Progenitor cell of endocrine pancreas (in vitro differentiated cells): ENCODE data around the gene NUDCD3. TPM values are rescaled to one million over a fixed set of nuclear protein-coding genes. Genes with fewer than 3 reads are reported as not detected.

ENCODE experiments used
- DNase-seq: peaks from one replicate; pipeline ENCODE4 v3.0.0; 2021; ENCODE audit warnings: low spot score; ENCODE audit not compliant: unreplicated experiment
- H3K27ac Mint-ChIP-seq: 2 replicates; pipeline ENCODE4 v1.8.0; 2021; ENCODE audit warnings: mild to moderate bottlenecking, moderate library complexity, mixed read lengths
- H3K27me3 Mint-ChIP-seq: 2 replicates; pipeline ENCODE4 v1.8.0; 2021; ENCODE audit warnings: mixed read lengths
- H3K36me3 Mint-ChIP-seq: 2 replicates; pipeline ENCODE4 v1.8.0; 2022; ENCODE audit warnings: mixed read lengths; ENCODE audit not compliant: insufficient read depth
- H3K4me1 Mint-ChIP-seq: 2 replicates; pipeline ENCODE4 v1.8.0; 2021; ENCODE audit warnings: low read depth, mixed read lengths
- H3K4me3 Mint-ChIP-seq: 2 replicates; pipeline ENCODE4 v1.8.0; 2021; ENCODE audit warnings: low read depth, mild to moderate bottlenecking, moderate library complexity, mixed read lengths
- H3K9me3 Mint-ChIP-seq: 2 replicates; pipeline ENCODE4 v1.8.0; 2021; ENCODE audit warnings: low read depth, mixed read lengths
- total RNA-seq: library from RNA; stranded (reverse); gene quantifications from 2 replicates; pipeline ENCODE4 v1.2.1, GENCODE V29; 2021
- TF ChIP-seq, protein P1 (sequence below): fragments of 200-600 bp; sonication (generic); IDR thresholded peaks from one replicate; pipeline ENCODE4 v1.5.0; 2021; ENCODE audit warnings: antibody characterized with exemption, mild to moderate bottlenecking; ENCODE audit not compliant: unreplicated experiment

NUDCD3 gene
- total RNA-seq, 1 donor from 2014 or later, result 89.0 TPM

DNA sequence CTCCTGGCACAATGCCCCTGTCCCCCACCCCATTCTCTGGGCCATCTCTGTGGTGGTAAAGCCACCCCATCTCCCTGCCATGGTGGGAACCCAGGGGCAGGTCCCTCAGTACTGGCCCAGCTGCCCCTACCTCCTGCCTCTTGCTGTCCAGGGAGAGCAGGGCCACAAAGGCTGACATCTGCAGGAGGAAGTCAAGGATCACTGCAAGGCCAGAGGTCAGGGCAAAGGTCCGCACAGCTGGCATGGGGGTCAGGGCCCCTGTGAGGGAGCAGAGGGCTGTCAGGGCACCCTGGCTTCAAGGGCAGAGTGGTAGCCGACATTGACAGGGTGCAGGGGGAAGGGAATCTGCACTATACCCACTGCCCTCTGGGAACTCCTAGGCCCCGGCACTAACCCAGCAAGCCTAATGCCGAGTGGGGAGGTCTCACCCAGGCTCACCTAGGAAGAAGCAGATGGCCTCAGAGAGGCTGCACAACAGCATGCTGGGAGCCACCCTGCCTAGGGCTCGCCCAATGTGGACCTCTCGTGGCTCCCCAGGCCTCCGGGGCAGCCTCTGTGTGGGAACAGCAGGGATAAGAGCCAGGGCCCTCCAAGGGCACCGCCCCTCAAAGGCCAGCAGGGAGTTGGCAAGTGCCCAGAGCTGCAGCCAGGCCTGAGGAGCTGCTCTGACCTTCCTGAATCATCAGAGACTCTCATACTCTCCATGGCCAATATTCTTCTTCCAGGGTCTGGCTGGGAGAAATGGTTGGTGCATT lies 43.0 kb upstream of the NUDCD3 start:
- TF ChIP-seq, protein P1, sequence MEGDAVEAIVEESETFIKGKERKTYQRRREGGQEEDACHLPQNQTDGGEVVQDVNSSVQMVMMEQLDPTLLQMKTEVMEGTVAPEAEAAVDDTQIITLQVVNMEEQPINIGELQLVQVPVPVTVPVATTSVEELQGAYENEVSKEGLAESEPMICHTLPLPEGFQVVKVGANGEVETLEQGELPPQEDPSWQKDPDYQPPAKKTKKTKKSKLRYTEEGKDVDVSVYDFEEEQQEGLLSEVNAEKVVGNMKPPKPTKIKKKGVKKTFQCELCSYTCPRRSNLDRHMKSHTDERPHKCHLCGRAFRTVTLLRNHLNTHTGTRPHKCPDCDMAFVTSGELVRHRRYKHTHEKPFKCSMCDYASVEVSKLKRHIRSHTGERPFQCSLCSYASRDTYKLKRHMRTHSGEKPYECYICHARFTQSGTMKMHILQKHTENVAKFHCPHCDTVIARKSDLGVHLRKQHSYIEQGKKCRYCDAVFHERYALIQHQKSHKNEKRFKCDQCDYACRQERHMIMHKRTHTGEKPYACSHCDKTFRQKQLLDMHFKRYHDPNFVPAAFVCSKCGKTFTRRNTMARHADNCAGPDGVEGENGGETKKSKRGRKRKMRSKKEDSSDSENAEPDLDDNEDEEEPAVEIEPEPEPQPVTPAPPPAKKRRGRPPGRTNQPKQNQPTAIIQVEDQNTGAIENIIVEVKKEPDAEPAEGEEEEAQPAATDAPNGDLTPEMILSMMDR, result no peak
- peaks cover 25% of the 10 kb centered on the region for H3K36me3 Mint-ChIP-seq
- H3K4me1 Mint-ChIP-seq, result peaks cover 12% of the 10 kb centered on the region
- H3K27ac Mint-ChIP-seq, result no peak overlapping the region
- H3K27me3 Mint-ChIP-seq, result no peaks in the 10 kb centered on the region
- peaks cover under 1% of the 10 kb centered on the region for H3K9me3 Mint-ChIP-seq
- no peak for DNase-seq
- no peak overlapping the region for H3K4me3 Mint-ChIP-seq

- Mint-ChIP-seq H3K36me3 (peaks cover 29% of the 10 kb centered on the region), H3K4me1 (no peaks in the 10 kb centered on the region), H3K4me3 (no peak overlapping the region), H3K27ac (no peak overlapping the region), H3K9me3 (peaks cover 2% of the 10 kb centered on the region), H3K27me3 (no peaks in the 10 kb centered on the region)
- TF ChIP-seq, protein P1, result no peak
- no peak for DNase-seq
These were observed 41.2 kb upstream of the NUDCD3 start for GRCh38 chr7:44531421-44532380.

- Mint-ChIP-seq H3K27me3 (no peaks in the 10 kb centered on the region), H3K9me3 (peaks cover 2% of the 10 kb centered on the region), H3K27ac (no peak overlapping the region), H3K4me3 (no peak overlapping the region), H3K4me1 (no peaks in the 10 kb centered on the region), H3K36me3 (peaks cover 31% of the 10 kb centered on the region)
- DNase-seq, result no peak
- TF ChIP-seq, protein P1, result no peak
These were observed 40.5 kb upstream of the NUDCD3 start for GRCh38 chr7:44530990-44531389.

DNA sequence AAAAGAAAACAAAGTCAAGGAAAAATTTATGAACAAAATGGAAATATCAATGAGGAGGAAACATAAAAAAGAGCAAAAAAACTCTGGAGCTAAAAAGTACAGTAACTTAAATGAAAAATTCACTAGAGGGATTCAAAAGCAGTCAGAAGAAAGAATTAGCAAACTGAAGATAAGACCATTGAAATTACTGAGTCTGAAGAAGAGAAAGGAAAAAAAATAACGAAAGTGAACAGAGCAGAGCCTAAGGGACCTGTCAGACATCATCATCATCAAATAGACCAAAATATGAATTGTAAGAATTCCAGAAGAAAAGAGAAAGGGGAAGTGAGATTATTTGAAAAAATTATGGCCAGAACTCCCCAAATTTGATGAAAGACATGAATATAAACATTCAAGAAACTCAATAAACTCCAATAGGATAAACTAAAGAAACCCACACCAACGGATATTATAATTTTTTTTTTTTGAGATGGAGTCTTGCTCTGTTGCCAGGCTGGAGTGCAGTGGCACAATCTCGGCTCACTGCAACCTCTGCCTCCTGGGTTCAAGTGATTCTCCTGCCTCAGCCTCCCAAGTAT lies 34.4 kb upstream of the NUDCD3 start:
- no peak overlapping the region for H3K4me3 Mint-ChIP-seq
- H3K27ac Mint-ChIP-seq, result no peak overlapping the region
- DNase-seq, result no peak
- no peaks in the 10 kb centered on the region for H3K27me3 Mint-ChIP-seq
- H3K9me3 Mint-ChIP-seq, result peaks cover 12% of the 10 kb centered on the region
- H3K4me1 Mint-ChIP-seq, result no peaks in the 10 kb centered on the region
- TF ChIP-seq, protein P1, result no peak
- H3K36me3 Mint-ChIP-seq, result peaks cover 28% of the 10 kb centered on the region

DNA sequence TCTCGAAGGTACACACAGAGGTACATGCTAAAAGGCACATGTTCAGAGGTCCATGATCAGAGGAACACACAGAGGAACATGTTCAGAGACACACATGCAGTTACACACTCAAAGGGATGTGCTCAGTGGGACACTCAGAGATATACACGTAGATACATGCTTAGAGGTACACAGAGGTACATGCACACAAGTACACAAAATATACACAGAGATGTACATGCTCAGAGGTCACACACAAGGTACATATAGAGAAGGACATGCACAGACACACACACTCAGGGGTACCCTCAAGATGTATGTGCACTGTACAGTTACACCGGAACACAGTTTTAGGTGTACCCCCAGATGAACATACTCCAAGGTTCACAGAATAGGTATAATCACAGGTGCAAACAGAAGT lies 31.9 kb upstream of the NUDCD3 start:
- no peak for DNase-seq
- Mint-ChIP-seq H3K27me3 (no peaks in the 10 kb centered on the region), H3K4me3 (no peak overlapping the region), H3K36me3 (peaks cover 23% of the 10 kb centered on the region), H3K4me1 (no peaks in the 10 kb centered on the region), H3K9me3 (peaks cover 10% of the 10 kb centered on the region), H3K27ac (no peak overlapping the region)
- TF ChIP-seq, protein P1, result no peak
